ENCODE measurements around the gene MRAS.

Gene MRAS

DNA sequence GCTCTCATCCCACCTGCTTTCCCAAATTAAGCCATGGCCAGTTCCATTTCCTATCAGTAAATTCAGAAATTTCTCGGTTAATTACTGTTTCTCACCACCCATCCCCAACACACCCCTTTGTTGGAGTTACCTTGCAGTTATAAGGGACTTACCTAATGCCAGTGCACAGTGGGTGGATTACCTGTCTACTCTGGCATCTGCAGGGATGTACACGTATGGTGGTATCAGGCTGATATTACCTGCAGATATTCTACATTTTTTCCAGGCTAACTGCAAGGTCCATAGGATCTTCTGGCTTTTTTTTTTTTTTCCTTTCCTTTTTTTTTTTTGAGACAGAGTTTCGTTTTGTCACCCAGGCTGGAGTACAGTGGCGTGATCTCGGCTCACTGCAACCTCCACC lies 7.9 kb upstream of the MRAS start:
- DNase-seq (ENCODE audit: low read depth, low spot score): no peak

DNA sequence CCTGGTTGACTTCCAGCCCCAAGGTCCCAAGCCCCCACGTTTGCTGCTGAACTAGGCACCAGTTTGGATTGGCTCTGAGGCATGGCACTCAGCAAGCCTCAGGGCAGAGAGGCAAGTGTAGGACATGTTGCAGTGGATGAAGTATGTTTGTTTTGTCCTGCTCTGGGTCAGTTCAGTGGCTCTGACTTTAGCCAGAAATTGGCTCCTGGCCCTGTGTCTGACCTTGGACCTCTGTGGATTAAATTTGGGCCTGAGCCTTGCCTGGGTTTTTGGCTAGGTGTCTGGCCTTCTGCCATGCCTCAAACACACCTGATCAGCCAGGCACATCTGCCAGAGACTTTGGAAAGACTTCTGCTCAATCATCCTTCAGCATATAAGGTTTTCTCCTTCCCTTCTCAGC lies 3.6 kb upstream of the MRAS start:
- DNase-seq (ENCODE audit: low read depth, low spot score): no peak

DNA sequence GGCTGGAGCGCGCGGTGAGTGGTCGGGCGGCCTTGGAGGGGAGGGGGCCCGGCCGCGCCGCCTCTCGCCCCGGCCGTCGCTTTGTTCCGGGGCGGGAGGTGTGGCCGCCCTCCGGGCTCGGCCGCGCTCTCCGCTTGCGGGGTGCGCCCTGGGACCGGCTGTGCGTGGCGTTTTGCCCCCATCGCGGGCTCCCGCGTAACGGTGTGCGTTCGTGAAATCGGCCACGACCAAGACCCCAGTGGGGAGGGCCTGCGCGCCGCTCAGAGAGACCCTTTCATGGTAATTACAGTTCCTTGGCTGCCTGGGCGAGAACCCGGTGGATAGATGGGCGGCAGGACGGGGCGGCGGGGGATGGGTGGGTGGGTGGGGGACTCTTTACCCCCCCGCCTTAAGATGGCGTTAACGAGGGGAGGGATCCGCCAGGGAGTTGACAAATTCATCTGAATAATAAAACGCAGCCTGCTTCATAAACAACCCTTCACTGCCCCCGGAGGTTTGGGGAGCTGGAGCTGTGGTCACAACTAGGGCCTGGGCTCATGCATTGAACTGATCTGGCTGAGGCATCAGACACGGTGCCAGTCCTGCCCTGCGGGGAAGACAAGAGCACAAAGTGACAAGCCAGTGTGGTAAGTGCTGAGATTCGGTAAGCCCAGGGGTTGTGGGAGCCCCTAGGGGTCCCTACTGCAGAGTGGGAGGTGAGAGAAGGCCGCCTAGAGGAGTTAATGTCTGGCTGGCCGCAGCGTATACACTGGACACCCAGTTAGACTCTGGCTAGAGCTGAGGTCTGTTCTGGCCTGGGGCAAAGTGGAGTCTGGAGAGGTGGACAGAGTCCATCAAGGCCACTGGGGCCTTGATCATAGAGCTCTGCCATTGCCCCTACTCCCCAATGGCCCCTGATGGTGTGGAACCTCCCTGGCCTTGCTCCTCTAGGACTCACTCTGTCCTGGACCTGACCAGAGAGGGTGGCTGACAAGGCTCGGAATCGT lies 668 bp downstream of the MRAS start:
- no peak for DNase-seq (ENCODE audit: low read depth, low spot score)

DNA sequence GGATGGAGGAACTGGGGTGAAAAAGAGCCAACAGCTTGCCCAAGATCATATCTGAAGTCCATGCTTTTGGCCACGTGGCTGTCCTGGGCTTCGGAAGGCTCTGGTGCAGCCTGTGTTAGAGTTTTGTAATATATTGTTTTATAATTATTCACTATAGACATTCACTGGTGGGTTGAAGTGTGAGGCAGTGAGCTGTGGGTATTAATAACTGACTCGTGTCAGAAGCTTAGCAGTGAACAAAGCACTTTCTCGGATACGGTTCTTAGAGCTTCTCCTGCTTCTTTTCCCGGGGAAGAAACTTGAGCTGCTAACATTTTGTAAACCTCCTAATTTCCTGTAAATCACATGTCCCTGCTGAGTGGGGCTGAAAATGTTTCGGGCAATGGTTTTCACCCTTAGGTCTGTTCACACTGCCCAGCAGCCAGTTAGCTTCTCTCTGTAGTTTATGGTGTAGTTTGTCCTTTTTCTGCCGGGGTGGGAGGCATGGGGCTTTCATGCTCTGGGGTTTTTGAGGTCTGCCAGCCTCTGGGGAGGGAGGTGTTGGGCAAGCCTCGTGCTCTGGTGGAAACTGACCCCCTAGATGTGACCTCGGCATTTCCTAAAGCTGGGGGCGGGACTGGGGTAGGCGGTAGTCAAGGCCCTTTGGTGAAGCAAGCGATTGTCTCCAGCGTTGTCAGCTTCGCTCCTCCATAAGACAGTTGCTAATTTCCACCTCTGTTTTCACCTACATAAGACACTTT lies 1.7 kb downstream of the MRAS start:
- DNase-seq (ENCODE audit: low read depth, low spot score): no peak

DNA sequence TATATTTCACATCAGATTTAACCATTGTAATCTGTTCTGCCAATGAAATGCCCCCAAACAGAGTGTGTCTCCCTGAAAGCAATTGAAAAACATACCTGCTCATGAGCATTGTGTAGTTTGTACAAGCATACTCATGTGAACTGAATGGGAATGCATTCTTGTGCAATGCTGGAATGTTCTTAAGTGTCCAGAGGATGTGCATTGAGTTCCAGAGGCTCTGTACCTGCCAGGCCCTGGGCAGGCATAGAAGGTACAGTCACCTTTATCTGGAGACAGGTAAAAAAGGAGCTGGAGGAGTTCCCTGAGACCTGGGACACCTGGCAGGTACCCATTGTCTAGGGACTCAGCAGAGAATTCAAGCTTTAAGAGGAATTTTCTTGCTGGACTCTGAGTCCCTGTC lies 2.8 kb downstream of the MRAS start:
- no peak for DNase-seq (ENCODE audit: low read depth, low spot score)

DNA sequence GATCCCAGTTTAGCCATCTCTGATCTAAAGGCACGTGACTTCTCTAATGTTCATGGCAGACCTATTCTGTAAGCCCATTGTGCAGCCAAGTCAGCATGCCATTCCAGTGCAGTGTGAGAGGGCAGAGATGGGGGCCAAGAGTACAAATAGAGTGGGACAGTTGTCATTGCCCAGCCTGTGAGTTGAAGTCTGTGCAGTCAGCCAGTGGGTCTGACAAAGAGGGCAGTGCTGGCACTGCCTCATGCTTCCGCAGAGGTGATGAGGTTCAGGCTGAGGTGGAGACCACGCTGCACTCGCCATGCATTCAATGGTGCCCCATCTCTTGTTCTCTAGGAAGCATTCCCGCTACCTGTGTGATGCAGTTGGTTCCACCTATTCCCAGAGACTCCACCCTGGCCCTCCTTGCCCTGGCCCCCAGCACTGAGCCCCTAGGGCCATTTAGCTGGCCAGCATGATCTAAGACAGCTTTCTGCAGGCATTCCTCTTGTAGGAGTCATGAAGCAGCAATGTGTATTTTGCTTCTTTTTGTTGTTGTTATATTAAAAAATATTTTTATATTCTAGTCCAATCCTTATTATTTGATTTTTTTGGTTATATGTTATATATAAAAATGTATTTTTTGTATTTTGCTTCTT lies 3.7 kb downstream of the MRAS start:
- DNase-seq (ENCODE audit: low read depth, low spot score): no peak

DNA sequence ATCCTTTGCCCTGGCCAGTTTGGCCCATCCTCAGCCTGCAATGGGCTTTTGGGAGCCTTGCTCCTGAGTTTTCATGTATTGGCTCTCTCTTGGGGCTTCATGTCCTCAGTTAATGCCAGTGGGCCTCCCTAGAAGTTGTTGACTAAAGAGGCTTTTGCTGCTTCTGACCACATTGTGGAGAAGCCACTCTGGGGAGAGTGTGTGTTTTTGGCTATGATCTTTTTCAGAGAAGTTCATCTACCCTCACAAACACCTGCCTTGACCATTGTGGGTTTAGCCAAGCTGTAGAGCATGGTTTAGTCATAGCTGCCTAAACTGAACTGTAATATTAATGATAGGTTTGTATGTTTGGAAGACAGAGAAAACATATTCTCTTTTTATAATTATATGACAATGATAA lies 6.0 kb downstream of the MRAS start:
- no peak for DNase-seq (ENCODE audit: low read depth, low spot score)

DNA sequence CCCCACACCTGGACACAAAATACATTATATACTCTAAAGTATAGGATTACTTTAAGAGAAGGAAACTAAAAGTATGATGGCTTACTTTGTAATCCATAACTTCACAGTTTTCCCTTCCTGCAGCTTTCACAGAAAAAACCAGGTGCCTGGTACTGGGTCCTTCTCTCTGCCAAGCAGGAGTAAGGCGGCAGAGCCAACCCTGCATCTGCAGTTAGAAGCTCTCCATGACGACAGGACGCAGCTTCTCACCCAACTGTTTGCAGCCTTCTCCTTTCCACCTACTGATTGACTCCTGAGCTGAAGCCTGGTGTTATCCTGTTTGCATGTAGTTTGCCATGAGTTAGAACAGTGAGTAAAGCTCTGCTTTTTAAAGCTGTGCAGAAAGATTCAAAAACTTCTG lies 6.7 kb downstream of the MRAS start:
- no peak for DNase-seq (ENCODE audit: low read depth, low spot score)

DNA sequence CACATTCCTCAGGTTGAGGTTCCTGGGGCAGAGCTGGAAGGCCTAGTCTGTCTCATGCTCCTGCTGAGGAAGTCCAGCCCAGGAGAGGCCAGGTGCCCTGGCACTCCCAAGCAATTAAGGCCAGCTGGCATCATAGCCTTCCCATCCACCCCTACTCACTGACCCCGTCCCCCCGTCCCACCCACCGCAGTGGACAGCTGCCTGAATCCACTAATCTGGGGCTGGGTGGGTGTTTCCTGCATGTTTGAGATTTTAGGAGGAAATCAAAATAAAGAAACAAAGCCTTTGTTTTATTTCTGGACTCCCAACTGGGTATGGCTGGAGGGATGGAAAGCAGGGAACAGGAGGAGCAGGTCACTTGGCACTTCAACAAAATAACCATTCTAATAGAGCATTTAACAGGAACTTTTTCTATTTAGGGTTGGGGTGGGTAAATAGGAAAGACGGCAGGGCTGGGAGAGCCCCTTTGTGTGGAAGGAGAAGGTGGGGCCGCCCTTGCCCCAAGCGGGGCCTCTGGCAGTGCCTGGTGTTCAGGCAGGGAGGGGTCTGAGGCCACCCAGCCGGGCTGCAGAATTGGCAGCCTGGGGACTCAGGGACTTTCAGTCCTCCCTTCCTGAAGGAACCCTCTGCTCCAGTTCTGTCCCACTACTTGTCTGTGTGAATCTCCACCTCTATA lies 8.5 kb downstream of the MRAS start:
- DNase-seq (ENCODE audit: low read depth, low spot score): no peak

DNA sequence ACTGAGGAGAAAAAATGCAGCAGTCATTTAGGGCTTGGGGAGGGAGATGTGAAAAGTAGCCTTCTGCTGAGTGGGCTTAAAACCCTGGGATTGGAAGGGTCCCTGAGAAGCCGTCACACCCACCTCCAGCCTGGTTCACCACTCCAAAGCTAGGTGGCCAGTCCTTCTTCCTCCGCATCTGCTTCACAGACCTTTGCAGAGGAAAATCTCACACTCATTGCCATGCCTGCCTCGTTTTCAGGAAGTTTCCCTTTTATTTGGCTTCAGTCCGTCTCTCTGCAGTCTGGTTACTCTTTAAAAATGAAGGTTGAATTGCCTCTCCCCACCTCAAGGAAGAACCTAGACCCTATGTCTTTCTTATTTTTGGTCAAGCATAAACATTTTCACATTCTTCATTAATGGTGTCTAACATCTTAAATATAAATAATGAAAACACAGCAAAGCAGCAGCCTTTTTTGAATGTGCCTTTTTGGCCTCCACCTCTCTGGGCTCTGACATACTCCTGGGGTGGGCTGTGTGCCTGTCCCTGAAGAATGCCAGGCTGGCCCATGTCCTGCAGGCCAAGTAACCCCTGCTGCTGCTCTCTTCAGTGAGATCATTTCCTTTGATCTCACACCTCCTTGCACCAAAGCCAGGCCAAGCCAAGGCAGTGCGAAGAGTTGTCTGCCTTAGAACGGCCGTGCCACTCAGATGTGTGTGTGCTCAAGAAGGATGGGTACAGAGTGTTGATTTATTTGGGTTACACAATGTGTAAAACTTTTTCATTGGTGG lies 11.0 kb downstream of the MRAS start:
- no peak for DNase-seq (ENCODE audit: low read depth, low spot score)

DNA sequence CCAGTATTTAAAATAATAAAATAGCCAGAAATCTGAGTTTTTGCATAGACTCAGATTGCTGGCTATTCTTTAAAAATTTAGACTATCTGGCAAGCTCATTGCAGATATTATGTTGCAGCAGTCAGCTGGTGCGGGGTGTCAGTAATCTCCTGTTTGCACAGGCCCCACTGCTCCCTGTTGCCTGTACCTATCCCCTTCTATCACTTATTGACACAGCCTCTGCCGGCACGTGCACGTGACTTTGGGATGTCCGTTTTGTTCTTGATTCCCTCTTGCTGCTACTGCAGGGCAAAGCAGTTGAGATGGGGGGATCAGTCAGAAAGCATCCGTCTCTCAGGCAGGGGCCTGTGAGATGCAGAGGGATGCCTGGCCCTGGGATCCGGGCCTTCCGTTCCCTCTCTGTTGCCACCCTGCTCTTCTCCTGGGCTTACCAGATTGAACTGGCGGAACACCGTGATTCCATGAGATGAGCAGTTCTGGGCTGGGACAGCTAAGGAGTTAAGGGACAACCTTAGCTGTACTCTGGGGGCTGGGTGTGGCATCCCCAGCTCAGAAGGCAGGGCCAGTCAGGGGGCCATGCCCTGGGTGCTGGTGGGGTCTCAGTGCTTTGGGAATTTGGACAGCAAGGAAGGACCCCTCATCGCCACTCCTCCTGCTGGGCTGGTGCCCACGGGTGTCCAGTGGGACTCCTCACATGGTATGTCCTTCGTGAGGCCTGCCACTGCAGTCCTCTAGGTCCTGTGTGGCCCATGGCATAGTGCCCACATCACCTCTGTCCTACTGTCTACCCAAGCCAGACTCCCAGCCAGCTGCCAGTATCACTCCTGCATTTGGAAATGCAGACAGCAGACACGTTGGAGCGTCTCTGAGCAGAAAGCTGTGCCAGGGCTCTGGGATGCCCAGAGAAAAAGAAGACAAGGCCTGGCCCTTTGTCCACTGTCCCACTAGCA lies 11.8 kb downstream of the MRAS start:
- DNase-seq (ENCODE audit: low read depth, low spot score): no peak

DNA sequence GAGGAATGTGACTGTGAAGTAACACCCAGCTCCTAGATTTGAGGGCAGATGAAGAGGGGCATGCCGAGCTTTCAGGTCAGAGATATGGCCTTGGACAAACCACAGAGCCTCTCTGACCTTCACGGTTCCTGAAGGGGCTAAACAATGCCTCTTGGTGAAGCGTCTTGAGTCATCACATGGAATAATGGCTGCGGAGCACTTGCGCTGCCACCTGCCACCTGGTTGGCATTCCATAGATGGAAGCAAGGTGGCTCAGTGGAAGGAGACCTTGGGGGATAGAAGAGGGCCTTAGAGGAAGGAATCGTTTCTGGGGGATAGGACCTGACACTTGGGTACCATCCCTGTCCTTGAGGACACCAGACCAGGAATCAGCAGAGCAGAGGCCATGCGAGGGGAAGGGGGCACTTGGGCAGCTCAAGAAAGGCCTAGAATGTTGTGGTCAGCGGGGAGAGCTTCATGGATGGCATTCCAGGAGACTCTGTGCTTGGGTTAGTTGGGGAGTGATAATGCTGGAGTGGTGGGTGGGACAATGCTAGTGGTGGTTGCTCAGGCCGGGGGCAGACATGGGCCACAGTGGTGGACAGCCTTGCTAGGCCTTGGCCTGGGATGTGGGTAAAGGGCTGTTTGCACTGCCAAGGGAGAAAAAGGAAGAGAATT lies 12.6 kb downstream of the MRAS start:
- no peak for DNase-seq (ENCODE audit: low read depth, low spot score)

DNA sequence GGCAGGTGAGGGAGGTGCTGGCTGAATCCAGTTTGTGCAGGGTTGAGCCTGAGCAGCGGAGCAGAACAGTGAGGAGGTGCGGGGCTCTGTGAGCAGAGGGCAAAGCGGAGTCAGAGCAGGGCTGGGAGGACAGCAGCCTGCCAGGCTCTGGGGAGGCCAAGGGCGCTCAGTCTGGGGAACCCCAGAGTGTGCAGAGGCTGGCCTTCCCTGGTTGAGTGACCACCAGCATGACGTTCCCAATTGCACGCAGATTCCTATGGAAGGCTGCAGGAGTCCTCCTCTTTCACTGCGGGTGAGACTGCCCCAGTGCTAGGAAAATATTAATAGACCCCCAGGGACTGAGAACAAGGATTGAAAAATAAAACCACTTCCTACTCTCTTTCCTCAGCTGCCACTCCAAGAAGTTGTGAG lies 13.2 kb downstream of the MRAS start:
- DNase-seq (ENCODE audit: low read depth, low spot score): no peak

DNA sequence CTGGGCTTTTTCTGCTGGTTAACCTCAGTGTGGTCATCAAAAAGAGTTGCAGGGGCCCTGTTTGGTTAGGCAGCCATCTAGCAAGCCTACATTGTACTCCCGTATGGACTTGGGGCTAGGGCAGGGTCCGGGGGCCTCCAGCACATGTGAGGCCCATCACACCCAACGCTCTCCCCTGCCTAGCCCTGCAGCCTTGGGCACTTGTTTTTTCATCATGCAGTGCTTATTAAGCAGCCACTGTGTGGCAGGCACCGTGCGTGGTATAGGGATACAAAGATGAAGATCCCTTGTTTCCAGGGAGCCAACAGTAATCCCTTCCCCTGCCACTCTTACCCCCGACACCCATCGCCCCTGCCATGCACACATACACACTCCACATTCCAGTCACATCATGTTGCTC lies 14.2 kb downstream of the MRAS start:
- DNase-seq (ENCODE audit: low read depth, low spot score): no peak

DNA sequence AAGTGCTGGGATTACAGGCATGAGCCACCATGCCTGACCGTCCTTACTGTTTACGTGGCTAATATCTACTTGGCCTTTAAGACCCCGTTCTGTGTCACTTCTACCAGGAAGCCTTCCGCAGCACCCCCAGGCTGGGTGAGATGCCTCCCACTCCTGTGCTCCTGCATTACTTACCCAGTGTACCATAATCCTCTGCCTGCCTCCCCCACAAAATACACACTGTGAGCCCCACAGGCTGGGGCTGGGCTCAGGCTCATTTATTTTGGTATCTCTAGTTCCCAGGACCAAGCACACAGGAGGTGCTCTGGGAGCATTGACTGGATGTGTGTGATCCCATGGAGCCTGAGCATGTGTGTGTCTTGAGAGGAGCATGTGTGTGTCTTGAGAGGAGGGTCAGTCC lies 14.9 kb downstream of the MRAS start:
- no peak for DNase-seq (ENCODE audit: low read depth, low spot score)

DNA sequence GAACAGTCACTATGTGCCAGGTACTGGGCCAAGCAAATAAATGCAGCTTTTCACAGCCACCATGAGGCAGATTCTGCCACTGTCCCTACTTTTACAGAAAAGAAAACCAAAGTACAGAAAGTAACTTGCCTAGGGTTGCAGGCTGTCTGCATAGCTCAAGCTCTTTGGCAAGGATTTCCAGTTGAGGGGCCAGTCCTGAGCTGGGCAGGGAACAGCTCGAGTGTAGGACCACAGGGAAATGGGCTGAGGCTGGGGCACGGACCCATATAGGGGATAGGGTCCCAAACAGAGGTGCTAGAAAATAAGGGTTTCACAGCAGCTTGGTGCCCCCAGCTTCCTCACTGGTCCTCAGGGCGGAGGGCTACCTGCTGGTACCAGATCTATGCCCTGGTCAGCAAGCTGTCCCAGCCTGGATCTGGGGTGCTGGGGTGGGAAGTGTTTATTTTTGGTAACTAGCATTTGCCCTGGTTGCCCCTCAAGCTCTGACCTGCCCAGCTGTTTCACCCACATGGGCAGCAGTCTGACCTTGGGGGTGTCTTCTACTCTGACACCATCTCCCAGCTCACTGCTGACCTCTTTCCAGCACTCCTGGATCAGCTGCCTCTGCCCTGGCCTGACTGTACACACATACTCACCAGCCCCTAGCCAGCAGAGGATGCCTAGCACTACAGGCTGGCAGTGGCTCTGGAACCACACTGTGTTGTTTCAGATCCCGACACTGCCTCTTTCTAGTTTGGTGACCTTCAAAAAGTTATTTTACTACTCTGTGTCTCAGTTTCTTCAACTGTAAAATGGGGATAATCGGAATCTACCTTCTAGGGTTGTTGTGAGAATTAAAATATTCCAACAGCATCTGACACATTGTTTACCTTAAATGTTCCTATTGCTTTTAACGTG lies 16.2 kb downstream of the MRAS start:
- DNase-seq (ENCODE audit: low read depth, low spot score): no peak

DNA sequence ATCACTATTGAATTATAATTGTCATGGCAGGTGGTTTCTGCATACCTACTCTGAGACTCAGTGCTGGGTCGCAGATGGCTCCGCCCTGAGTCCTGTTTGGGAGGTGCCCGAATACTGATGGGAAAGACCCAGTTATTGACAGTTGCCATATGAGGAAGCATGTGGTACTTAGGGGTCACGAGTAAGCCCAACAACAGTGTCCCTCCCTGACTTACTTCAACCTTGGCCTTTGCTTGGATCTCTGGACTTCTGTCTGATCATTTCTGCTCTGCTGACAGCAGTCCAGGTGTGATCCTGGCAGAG lies 16.8 kb downstream of the MRAS start:
- DNase-seq (ENCODE audit: low read depth, low spot score): no peak

DNA sequence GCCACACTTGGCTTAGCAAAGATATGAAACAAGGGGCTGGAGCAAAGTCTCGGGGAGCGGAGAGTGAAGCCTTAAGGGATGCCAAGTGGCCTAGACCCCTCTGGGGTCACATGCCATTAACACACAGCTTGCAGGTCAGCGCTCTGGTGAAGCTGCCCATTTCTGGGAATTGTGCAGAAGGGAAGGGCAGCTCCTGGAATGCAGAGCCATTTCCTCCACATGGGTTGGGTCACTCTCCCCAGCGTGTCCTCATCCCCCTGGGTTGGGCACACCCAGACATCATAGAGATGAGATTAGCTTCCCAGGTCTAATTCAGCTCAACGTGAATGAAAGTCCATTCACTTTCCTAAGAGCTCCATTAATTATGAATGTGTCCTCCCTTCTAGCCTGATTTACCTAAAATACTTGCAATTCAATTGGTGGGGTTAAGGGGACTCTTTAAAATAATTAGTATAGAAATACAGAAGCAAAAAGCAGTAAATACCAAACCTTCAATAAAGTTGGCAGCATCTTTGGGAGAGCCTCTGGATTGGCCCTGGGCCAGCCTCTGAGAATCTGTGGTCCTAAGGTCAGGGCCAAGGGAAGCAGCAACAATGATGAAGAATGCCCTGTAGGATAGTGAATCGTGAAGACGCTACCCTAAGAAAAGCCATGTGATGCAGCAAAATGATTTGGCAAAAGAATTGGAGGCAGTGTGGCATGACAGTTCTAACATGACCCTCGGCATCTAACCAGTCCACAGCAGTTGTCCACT lies 17.8 kb downstream of the MRAS start:
- DNase-seq (ENCODE audit: low read depth, low spot score): no peak

All from activated naive CD8-positive, alpha-beta T cell treated with anti-CD3 and anti-CD28 coated beads, Interleukin-2, amount 50 U/mL, for 16 hours (primary cell).